MM.1S (cell line): Measurements from ENCODE around the gene SLC12A7.

Experiments
- DNase-seq: peaks from one replicate; pipeline ENCODE4 v3.0.0-alpha.2; 2015
- H2AFZ ChIP-seq: fragments of 300-600 bp; sonication (generic); 2 replicates; pipeline ENCODE4 v1.6.0; 2016; ENCODE audit warnings: antibody characterized with exemption, low read length
- H3F3A ChIP-seq: fragments of 300-600 bp; sonication (generic); 2 replicates; pipeline ENCODE4 v1.6.1; 2016; ENCODE audit warnings: mild to moderate bottlenecking, antibody characterized with exemption, low read length, moderate library complexity, mixed read lengths; ENCODE audit not compliant: insufficient read depth
- H3K27ac ChIP-seq: fragments of 300-600 bp; sonication (generic); 2 replicates; pipeline ENCODE4 v1.5.1; 2016; ENCODE audit warnings: mild to moderate bottlenecking, low read length
- H3K27me3 ChIP-seq: fragments of 300-600 bp; sonication (generic); replicated peaks from 2 replicates; pipeline ENCODE4 v1.6.0; 2016; ENCODE audit warnings: low read length; ENCODE audit not compliant: insufficient read depth
- H3K36me3 ChIP-seq: fragments of 300-600 bp; sonication (generic); replicated peaks from 2 replicates; pipeline ENCODE4 v1.6.1; 2016; ENCODE audit warnings: mild to moderate bottlenecking, low read length, mixed read lengths; ENCODE audit not compliant: insufficient read depth
- H3K4me1 ChIP-seq: fragments of 300-600 bp; sonication (generic); 2 replicates; pipeline ENCODE4 v1.6.1; 2016; ENCODE audit warnings: low read length, mixed read lengths
- H3K4me2 ChIP-seq: fragments of 300-600 bp; sonication (generic); 2 replicates; pipeline ENCODE4 v1.6.0; 2016; ENCODE audit warnings: low read depth, low read length
- H3K4me3 ChIP-seq: fragments of 300-600 bp; sonication (generic); 2 replicates; pipeline ENCODE4 v1.5.1; 2016; ENCODE audit warnings: low read length, mixed read lengths
- H3K79me2 ChIP-seq: fragments of 300-600 bp; sonication (generic); 2 replicates; pipeline ENCODE4 v1.6.1; 2016; ENCODE audit warnings: mixed run types, low read length, mixed read lengths
- H3K9ac ChIP-seq: fragments of 300-600 bp; sonication (generic); 2 replicates; pipeline ENCODE4 v1.6.1; 2016; ENCODE audit warnings: low read length, mixed read lengths
- H3K9me2 ChIP-seq: fragments of 300-600 bp; sonication (generic); replicated peaks from 2 replicates; pipeline ENCODE4 v1.6.1; 2016; ENCODE audit warnings: mild to moderate bottlenecking, low read length, mixed read lengths; ENCODE audit not compliant: insufficient read depth
- H3K9me3 ChIP-seq: fragments of 300-600 bp; sonication (generic); replicated peaks from 2 replicates; pipeline ENCODE4 v1.6.1; 2016; ENCODE audit warnings: mild to moderate bottlenecking, low read length, mixed read lengths; ENCODE audit not compliant: insufficient read depth
- H4K20me1 ChIP-seq: fragments of 300-600 bp; sonication (generic); 2 replicates; pipeline ENCODE4 v1.6.1; 2016; ENCODE audit warnings: mild to moderate bottlenecking, low read length, moderate library complexity, mixed read lengths; ENCODE audit not compliant: insufficient read depth
- CTCF ChIP-seq: fragments of 300-600 bp; sonication (generic); IDR thresholded peaks from 2 replicates; pipeline ENCODE4 v1.5.1; 2016; ENCODE audit warnings: antibody characterized with exemption, low read length, mixed read lengths
- EZH2 ChIP-seq: fragments of 300-600 bp; sonication (generic); optimal IDR thresholded peaks from 2 replicates; pipeline ENCODE3; 2017; ENCODE audit warnings: low read depth, mild to moderate bottlenecking, antibody characterized with exemption, low read length, mixed read lengths
- EZH2phosphoT487 ChIP-seq: fragments of 300-600 bp; sonication (generic); IDR thresholded peaks from 2 replicates; pipeline ENCODE4 v1.6.1; 2018; ENCODE audit warnings: antibody characterized with exemption, low read length

SLC12A7 gene

GRCh38 chr5:1156033-1156753 is 44.3 kb upstream of the SLC12A7 start:
- Histone ChIP-seq H3K4me2 (no peak overlapping the region), H3K27me3 (peaks cover 12% of the 10 kb centered on the region), H3K9me2 (no peaks in the 10 kb centered on the region), H3K36me3 (no peaks in the 10 kb centered on the region), H4K20me1 (no peaks in the 10 kb centered on the region), H3K9ac (no peak overlapping the region), H3K9me3 (no peaks in the 10 kb centered on the region), H3K4me1 (no peaks in the 10 kb centered on the region), H3F3A (0 out of 2 replicates have a peak, but pooled peaks cover 3% of the 10 kb centered on the region), H3K4me3 (no peak overlapping the region), H2AFZ (no peak overlapping the region), H3K27ac (no peak overlapping the region), H3K79me2 (no peaks in the 10 kb centered on the region)
- no peak for TF ChIP-seq EZH2phosphoT487
- TF ChIP-seq EZH2: no peak
- no peak for TF ChIP-seq CTCF
- no peak for DNase-seq

DNA sequence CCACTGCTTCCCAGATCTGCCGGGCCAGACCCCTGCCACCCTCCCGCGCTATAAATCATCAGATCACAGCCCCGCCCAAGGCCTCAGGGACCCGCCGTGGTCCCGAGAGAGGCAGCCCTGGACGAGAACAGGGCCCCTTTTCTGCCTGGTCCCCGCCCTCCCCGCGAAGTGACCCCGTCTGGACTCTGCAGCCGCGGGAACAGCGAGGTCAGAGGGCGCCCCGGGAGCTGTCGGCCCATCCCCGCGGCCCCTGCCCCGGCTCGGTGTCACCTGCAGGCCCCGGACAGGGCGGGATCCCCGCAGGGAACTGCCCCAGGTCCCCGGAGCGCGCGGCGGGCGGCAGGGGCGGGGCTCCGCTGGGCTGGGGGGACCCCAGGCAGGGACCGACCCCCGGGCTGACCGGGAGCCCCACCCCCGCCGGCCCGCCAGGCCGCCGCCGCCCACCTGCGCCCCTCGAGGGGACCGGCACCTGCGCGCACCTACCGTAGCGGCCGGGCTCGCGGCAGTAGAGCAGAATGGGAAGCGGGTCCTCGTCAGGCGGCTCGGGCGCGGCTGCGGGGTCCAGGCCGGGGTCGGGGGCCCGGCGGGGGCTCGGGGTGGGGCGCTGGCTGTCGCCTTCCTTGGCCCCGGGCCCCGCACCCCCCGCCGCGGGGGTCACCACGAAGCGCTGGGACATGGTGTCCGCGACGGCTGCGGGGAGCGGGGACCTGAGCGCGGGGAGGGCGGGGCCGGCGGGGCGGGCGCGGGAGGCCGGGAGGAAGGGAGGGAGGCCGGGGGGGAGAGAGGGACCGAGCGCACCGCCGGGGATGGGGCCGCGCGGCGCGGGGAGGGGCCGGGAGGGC is 43.5 kb upstream of the SLC12A7 start:
- no peaks in the 10 kb centered on the region for H4K20me1 ChIP-seq
- H3K79me2 ChIP-seq: no peaks in the 10 kb centered on the region
- no peaks in the 10 kb centered on the region for H3K4me1 ChIP-seq
- H3K4me3 ChIP-seq: no peak overlapping the region
- no peak for DNase-seq
- H3F3A ChIP-seq: 0 out of 2 replicates have a peak, but pooled peaks cover 3% of the 10 kb centered on the region
- no peak overlapping the region for H2AFZ ChIP-seq
- no peaks in the 10 kb centered on the region for H3K9me2 ChIP-seq
- H3K4me2 ChIP-seq: no peak overlapping the region
- no peak overlapping the region for H3K9ac ChIP-seq
- no peaks in the 10 kb centered on the region for H3K9me3 ChIP-seq
- TF ChIP-seq CTCF: no peak
- no peak for TF ChIP-seq EZH2phosphoT487
- no peak for TF ChIP-seq EZH2
- H3K36me3 ChIP-seq: no peaks in the 10 kb centered on the region
- no peak overlapping the region for H3K27ac ChIP-seq
- peaks cover 16% of the 10 kb centered on the region for H3K27me3 ChIP-seq

DNA sequence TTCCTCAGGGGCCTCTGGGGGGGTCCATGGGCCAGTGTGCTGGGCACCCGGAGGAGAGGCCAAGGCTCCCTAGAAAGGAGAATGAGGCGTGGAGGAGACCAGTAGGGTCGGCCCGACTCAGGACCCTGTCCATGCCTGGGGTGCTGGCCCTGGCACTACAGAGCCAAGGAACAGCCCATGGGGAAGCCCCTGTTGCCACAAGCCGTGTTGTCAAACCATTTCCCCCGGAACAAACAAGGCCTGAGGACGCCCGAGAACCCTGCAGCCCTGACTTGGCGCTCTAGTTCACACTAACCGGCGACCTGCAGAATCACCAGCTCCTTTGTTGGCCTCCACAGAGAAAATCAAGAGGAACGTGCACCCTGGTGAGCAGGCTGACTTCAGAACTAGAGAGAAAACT is 41.6 kb upstream of the SLC12A7 start:
- H3K4me2 ChIP-seq: no peak overlapping the region
- no peaks in the 10 kb centered on the region for H3K4me1 ChIP-seq
- TF ChIP-seq EZH2phosphoT487 (no peak), CTCF (no peak), EZH2 (no peak)
- no peaks in the 10 kb centered on the region for H3K36me3 ChIP-seq
- H3K9ac ChIP-seq: no peak overlapping the region
- no peak for DNase-seq
- H3K4me3 ChIP-seq: no peak overlapping the region
- 0 out of 2 replicates have a peak, but pooled peaks cover 3% of the 10 kb centered on the region for H3F3A ChIP-seq
- H3K9me2 ChIP-seq: no peaks in the 10 kb centered on the region
- no peak overlapping the region for H3K27ac ChIP-seq
- H3K27me3 ChIP-seq: peaks cover 10% of the 10 kb centered on the region
- no peaks in the 10 kb centered on the region for H3K79me2 ChIP-seq
- H2AFZ ChIP-seq: no peak overlapping the region
- H4K20me1 ChIP-seq: no peaks in the 10 kb centered on the region
- no peaks in the 10 kb centered on the region for H3K9me3 ChIP-seq
